Thyroid gland (tissue), 4 donors: ENCODE measurements around the gene UBAP2. TPM values are rescaled to one million over a fixed set of nuclear protein-coding genes. Genes with fewer than 3 reads are reported as not detected.

Source experiments
- DNase-seq, 2 donors: peaks; one replicate each; pipeline ENCODE4 v3.0.0-alpha.2; 2019
- H3K27ac ChIP-seq, 3 donors: fragments of 200-600 bp; sonication (generic); 1 replicate in 2 of 3; 2 replicates in 1 of 3; pipeline ENCODE4 v1.5.1; 2016 to 2019; ENCODE audit warnings: mild to moderate bottlenecking in 1 of 3, moderate library complexity in 1 of 3
- H3K27me3 ChIP-seq: fragments of 200-600 bp; sonication (generic); one replicate; pipeline ENCODE4 v1.5.1; 2019
- H3K36me3 ChIP-seq, 2 donors: fragments of 200-600 bp; sonication (generic); one replicate each; pipeline ENCODE4 v1.5.1; 2016 to 2019
- H3K4me1 ChIP-seq, 2 donors: fragments of 200-600 bp; sonication (generic); one replicate each; pipeline ENCODE4 v1.5.1; 2017 to 2019
- H3K4me3 ChIP-seq, 3 donors: fragments of 200-600 bp; sonication (generic); replicated peaks in 1 of 3; 1 replicate in 2 of 3; 2 replicates in 1 of 3; pipeline ENCODE4 v1.5.1; 2016; ENCODE audit warnings: mild to moderate bottlenecking in 1 of 3
- H3K9me3 ChIP-seq: fragments of 200-600 bp; sonication (generic); one replicate; pipeline ENCODE4 v1.5.1; 2017
- CTCF ChIP-seq, 6 experiments: fragments of 200-600 bp in 3 of 6; fragments of 450-650 bp in 3 of 6; sonication (generic) in 3 of 6; IDR thresholded peaks; one replicate each; pipeline ENCODE4 v1.5.1; 2016 to 2019; ENCODE audit warnings: antibody characterized with exemption in 6 of 6, mild to moderate bottlenecking in 2 of 6, inconsistent platforms in 1 of 6, moderate library complexity in 1 of 6
- POLR2A ChIP-seq, 2 donors: fragments of 450-650 bp; IDR thresholded peaks; one replicate each; pipeline ENCODE4 v1.6.1; 2017; ENCODE audit warnings: antibody characterized with exemption in 2 of 2, mild to moderate bottlenecking in 2 of 2, moderate library complexity in 1 of 2
- WGBS, 2 donors: methylation state at CpG; one replicate each; pipeline ENCODE4 v1.1.5; 2017; 5-methylcytosine and 5-hydroxymethylcytosine counted together
- intact Hi-C: fragments of 100-400 bp; cut with DNase I; formaldehyde crosslinking; loops from one replicate; pipeline ENCODE4 v1.15.1; 2023
- total RNA-seq, 4 donors: library from RNA; depleted of rRNA; stranded (reverse); fragments of >200 nt; gene quantifications; one replicate each; pipeline ENCODE4 v1.2.3, GENCODE V29; 2016

The UBAP2 gene
- total RNA-seq, 4 donors from 2014 or later, result 30.3 to 48.5 (median 35.5) TPM

- TF ChIP-seq POLR2A (IDR thresholded peaks at IDR 0.05), result no peak
- no peak for TF ChIP-seq CTCF (IDR thresholded peaks at IDR 0.05)
- no peak for DNase-seq
- intact Hi-C loops, result no loop called here
- H3K4me1 ChIP-seq, result peaks cover 16 to 31% of the 10 kb centered on the region in 2 donors
- 85 to 94% methylated on average over 2 of the region's 2 CpGs for WGBS, 2 donors
- no peaks in the 10 kb centered on the region for H3K36me3 ChIP-seq
- H3K27me3 ChIP-seq, result no peaks in the 10 kb centered on the region
- H3K27ac ChIP-seq, result peak overlapping the region in 1 of 3 donors; percentile 7
- H3K9me3 ChIP-seq, result no peaks in the 10 kb centered on the region
- no peak overlapping the region for H3K4me3 ChIP-seq
Measured at GRCh38 chr9:34037626-34038025, 11.1 kb downstream of the UBAP2 start.

DNA sequence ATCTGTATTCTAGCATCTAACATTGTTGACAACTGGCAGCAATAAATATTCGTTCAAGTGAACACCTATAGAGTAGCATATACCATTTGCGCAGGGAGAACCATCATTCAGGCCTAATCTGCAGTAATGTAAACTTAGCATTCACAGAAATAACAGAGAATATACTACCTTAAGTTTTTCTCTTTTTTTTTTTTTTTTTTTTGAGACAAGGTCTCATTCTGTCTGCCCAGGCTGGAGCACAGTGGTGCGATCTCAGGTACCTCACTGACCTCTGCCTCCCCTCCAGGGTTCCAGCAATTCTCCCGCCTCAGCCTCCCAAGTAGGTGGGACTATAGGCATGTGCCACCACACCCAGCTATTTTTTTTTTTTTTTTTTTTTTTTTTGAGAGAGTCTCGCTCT, 12.1 kb downstream of the UBAP2 start:
- no peak for DNase-seq
- H3K27ac ChIP-seq, result peak overlapping the region in 2 of 3 donors; percentile 30 to 41
- H3K4me3 ChIP-seq, result no peak overlapping the region
- H3K9me3 ChIP-seq, result no peaks in the 10 kb centered on the region
- no peaks in the 10 kb centered on the region for H3K27me3 ChIP-seq
- no peaks in the 10 kb centered on the region for H3K36me3 ChIP-seq
- peaks cover 16 to 31% of the 10 kb centered on the region in 2 donors for H3K4me1 ChIP-seq
- TF ChIP-seq CTCF (IDR thresholded peaks at IDR 0.05) (no peak), POLR2A (IDR thresholded peaks at IDR 0.05) (no peak)
- intact Hi-C loops, result no loop called here
- 91 to 96% methylated on average over 5 of the region's 5 CpGs for WGBS, 2 donors

DNA sequence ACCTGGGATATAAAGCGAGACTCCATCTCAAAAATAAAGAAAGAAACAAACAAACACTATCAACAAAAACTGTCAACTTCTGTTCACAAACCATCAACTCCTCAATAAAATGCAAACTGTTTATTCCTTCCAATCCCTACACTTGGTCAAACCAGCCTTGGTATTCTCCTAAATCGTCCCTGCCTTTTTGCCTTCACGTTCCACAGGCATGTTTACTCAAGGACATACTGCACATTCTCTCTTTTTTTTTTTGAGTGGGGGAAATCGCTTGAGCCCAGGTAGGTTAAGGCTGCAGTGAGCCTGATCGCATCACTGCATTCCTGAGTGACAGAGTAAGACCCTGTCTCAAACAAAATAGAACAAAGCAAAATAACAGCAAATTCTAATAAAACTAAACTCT, 13.0 kb downstream of the UBAP2 start:
- Histone ChIP-seq H3K9me3 (no peaks in the 10 kb centered on the region), H3K4me1 (peaks cover 16 to 31% of the 10 kb centered on the region in 2 donors), H3K4me3 (no peak overlapping the region), H3K36me3 (no peaks in the 10 kb centered on the region), H3K27ac (peak overlapping the region in 2 of 3 donors; percentile 48 to 67), H3K27me3 (no peaks in the 10 kb centered on the region)
- 31 to 45% methylated on average over 5 of the region's 5 CpGs for WGBS, 2 donors
- TF ChIP-seq POLR2A (IDR thresholded peaks at IDR 0.05) (no peak), CTCF (IDR thresholded peaks at IDR 0.05) (no peak)
- peak; percentile 25 to 35 for DNase-seq
- intact Hi-C loops, result no loop called here

- no peaks in the 10 kb centered on the region for H3K27me3 ChIP-seq
- WGBS, 2 donors, result 71 to 79% methylated on average over 6 of the region's 6 CpGs
- intact Hi-C loops, result no loop called here
- peak overlapping the region in 2 of 3 donors; percentile 48 to 67 for H3K27ac ChIP-seq
- H3K9me3 ChIP-seq, result no peaks in the 10 kb centered on the region
- H3K4me3 ChIP-seq, result no peak overlapping the region
- no peaks in the 10 kb centered on the region for H3K36me3 ChIP-seq
- TF ChIP-seq CTCF (IDR thresholded peaks at IDR 0.05) (no peak), POLR2A (IDR thresholded peaks at IDR 0.05) (no peak)
- H3K4me1 ChIP-seq, result peaks cover 9 to 28% of the 10 kb centered on the region in 2 donors
- peak in 1 of 2 donors; percentile 11 for DNase-seq
Measured at GRCh38 chr9:34034698-34035065, 14.0 kb downstream of the UBAP2 start.

DNA sequence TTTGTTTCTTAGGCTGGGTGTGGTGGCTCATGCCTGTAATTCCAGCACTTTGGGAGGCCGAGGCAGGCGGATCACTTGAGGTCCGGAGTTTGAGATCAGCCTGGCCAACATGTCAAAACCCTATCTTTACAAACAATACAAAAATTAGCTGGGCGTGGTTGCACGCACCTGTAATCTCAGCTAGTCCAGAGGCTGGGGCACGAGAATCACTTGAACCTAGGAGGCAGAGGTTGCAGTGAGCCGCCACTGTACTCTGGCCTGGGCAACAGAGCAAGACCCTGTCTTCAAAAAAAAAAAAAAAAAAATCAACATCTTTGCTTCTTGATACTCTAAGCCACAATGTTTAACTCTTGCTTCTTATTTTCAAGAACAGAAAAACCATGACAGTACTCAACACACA, 16.1 kb downstream of the UBAP2 start:
- DNase-seq, result no peak
- Histone ChIP-seq H3K27ac (no peak overlapping the region), H3K9me3 (no peaks in the 10 kb centered on the region), H3K4me1 (peaks cover 9 to 23% of the 10 kb centered on the region in 2 donors), H3K4me3 (no peak overlapping the region), H3K27me3 (no peaks in the 10 kb centered on the region), H3K36me3 (no peaks in the 10 kb centered on the region)
- WGBS, 2 donors, result 97 to 98% methylated on average over 7 of the region's 7 CpGs
- intact Hi-C loops, result no loop called here
- no peak for TF ChIP-seq POLR2A (IDR thresholded peaks at IDR 0.05)
- no peak for TF ChIP-seq CTCF (IDR thresholded peaks at IDR 0.05)
